AG10803 (cell line): Measurements from ENCODE around the gene TERF2IP.

Experiments
- DNase-seq: peaks from one replicate; pipeline ENCODE4 v3.0.0; 2010; ENCODE audit warnings: low read depth
- H3K4me3 ChIP-seq: 2 replicates; pipeline ENCODE4 v1.5.1; 2011; ENCODE audit warnings: mild to moderate bottlenecking, low read length, control low read depth
- CTCF ChIP-seq: conservative IDR thresholded peaks from 2 replicates; pipeline ENCODE4 v1.5.1; 2011; ENCODE audit warnings: mild to moderate bottlenecking, low read length, control low read depth, inconsistent platforms

The TERF2IP gene

GRCh38 chr16:75626806-75627205 is 20.8 kb upstream of the TERF2IP start:
- H3K4me3 ChIP-seq, result no peak overlapping the region
- no peak for TF ChIP-seq CTCF
- DNase-seq, result no peak

- H3K4me3 ChIP-seq, result no peak overlapping the region
- DNase-seq, result no peak
- TF ChIP-seq CTCF, result no peak
Measured at GRCh38 chr16:75627851-75628250, 19.7 kb upstream of the TERF2IP start.

- no peak for TF ChIP-seq CTCF
- H3K4me3 ChIP-seq, result no peak overlapping the region
- no peak for DNase-seq
Measured at GRCh38 chr16:75628351-75628750, 19.2 kb upstream of the TERF2IP start.

- no peak for DNase-seq
- TF ChIP-seq CTCF, result no peak
- H3K4me3 ChIP-seq, result no peak overlapping the region
Measured at GRCh38 chr16:75629132-75629531, 18.4 kb upstream of the TERF2IP start.

- DNase-seq, result no peak
- TF ChIP-seq CTCF, result no peak
- H3K4me3 ChIP-seq, result no peak overlapping the region
Measured at GRCh38 chr16:75630052-75630451, 17.5 kb upstream of the TERF2IP start.

- no peak overlapping the region for H3K4me3 ChIP-seq
- DNase-seq, result no peak
- no peak for TF ChIP-seq CTCF
Measured at GRCh38 chr16:75632857-75633256, 14.7 kb upstream of the TERF2IP start.

- H3K4me3 ChIP-seq, result no peak overlapping the region
- TF ChIP-seq CTCF, result no peak
Measured at GRCh38 chr16:75635036-75635435, 12.5 kb upstream of the TERF2IP start.

More at GRCh38 chr16:75635036-75635435, 12.5 kb upstream of the TERF2IP start:
- no peak for DNase-seq
